H7 (cell line): ENCODE results near the gene HBB. TPM values are rescaled to one million over a fixed set of nuclear protein-coding genes. Genes with fewer than 3 reads are reported as not detected.

Source experiments
- DNase-seq: peaks from one replicate; pipeline ENCODE4 v3.0.0; 2012
- H3K27me3 ChIP-seq: 2 replicates; pipeline ENCODE4 v1.6.0; 2011; ENCODE audit warnings: mild to moderate bottlenecking, low read length; ENCODE audit not compliant: control insufficient read depth, insufficient read depth
- H3K36me3 ChIP-seq: replicated peaks from 2 replicates; pipeline ENCODE4 v1.5.1; 2011; ENCODE audit warnings: low read length; ENCODE audit not compliant: control insufficient read depth, insufficient read depth
- H3K4me3 ChIP-seq: 2 replicates; pipeline ENCODE4 v1.5.1; 2011; ENCODE audit warnings: low read depth, mild to moderate bottlenecking, control low read depth, low read length, moderate library complexity; ENCODE audit not compliant: insufficient read depth
- total RNA-seq: library from RNA; depleted of rRNA; stranded (reverse); fragments of >200 nt; shearing (Covaris generic); gene quantifications from 2 replicates; pipeline ENCODE4 v1.2.3, GENCODE V29; 2014

HBB gene
- total RNA-seq, 1 experiment from 2014 or later, result not detected

GRCh38 chr11:5224538-5225479 lies 2.1 kb downstream of the HBB start:
- DNase-seq, result no peak
- no peaks in the 10 kb centered on the region for H3K27me3 ChIP-seq
- no peak overlapping the region for H3K4me3 ChIP-seq
- no peaks in the 10 kb centered on the region for H3K36me3 ChIP-seq

GRCh38 chr11:5223686-5224085 lies 3.2 kb downstream of the HBB start:
- H3K36me3 ChIP-seq, result no peaks in the 10 kb centered on the region
- DNase-seq, result no peak
- no peaks in the 10 kb centered on the region for H3K27me3 ChIP-seq
- H3K4me3 ChIP-seq, result no peak overlapping the region

- H3K4me3 ChIP-seq, result no peak overlapping the region
- no peaks in the 10 kb centered on the region for H3K36me3 ChIP-seq
- no peak for DNase-seq
Observed at GRCh38 chr11:5223146-5223545, 3.7 kb downstream of the HBB start.

GRCh38 chr11:5210376-5210885 lies 16.4 kb downstream of the HBB start:
- H3K4me3 ChIP-seq, result no peak overlapping the region
- DNase-seq, result no peak

More at GRCh38 chr11:5223146-5223545, 3.7 kb downstream of the HBB start:
- H3K27me3 ChIP-seq, result no peaks in the 10 kb centered on the region

GRCh38 chr11:5204787-5205186 lies 22.1 kb downstream of the HBB start:
- peak; percentile 42 for DNase-seq
- Histone ChIP-seq H3K36me3 (no peaks in the 10 kb centered on the region), H3K27me3 (no peaks in the 10 kb centered on the region), H3K4me3 (no peak overlapping the region)

More at GRCh38 chr11:5210376-5210885, 16.4 kb downstream of the HBB start:
- Histone ChIP-seq H3K36me3 (no peaks in the 10 kb centered on the region), H3K27me3 (no peaks in the 10 kb centered on the region)

- no peaks in the 10 kb centered on the region for H3K27me3 ChIP-seq
- no peaks in the 10 kb centered on the region for H3K36me3 ChIP-seq
- DNase-seq, result no peak
- H3K4me3 ChIP-seq, result no peak overlapping the region
Observed at GRCh38 chr11:5203366-5203765, 23.5 kb downstream of the HBB start.

GRCh38 chr11:5200582-5200981 lies 26.3 kb downstream of the HBB start, which contains the start of gene OR51V1:
Gene OR51V1, minus strand, starts transcription at chr11:5200682. Its CDS starts 0 bp downstream, at chr11:5200682.
- H3K27me3 ChIP-seq, result no peaks in the 10 kb centered on the region
- no peak for DNase-seq
- no peaks in the 10 kb centered on the region for H3K36me3 ChIP-seq
- H3K4me3 ChIP-seq, result no peak within 1 kb of the TSS

- H3K27me3 ChIP-seq, result no peaks in the 10 kb centered on the region
- no peak overlapping the region for H3K4me3 ChIP-seq
- H3K36me3 ChIP-seq, result no peaks in the 10 kb centered on the region
- no peak for DNase-seq
Observed at GRCh38 chr11:5198285-5198684, 28.6 kb downstream of the HBB start.

GRCh38 chr11:5197536-5197935 lies 29.3 kb downstream of the HBB start:
- no peaks in the 10 kb centered on the region for H3K27me3 ChIP-seq
- no peak overlapping the region for H3K4me3 ChIP-seq
- no peaks in the 10 kb centered on the region for H3K36me3 ChIP-seq
- no peak for DNase-seq

- Histone ChIP-seq H3K36me3 (no peaks in the 10 kb centered on the region), H3K27me3 (no peaks in the 10 kb centered on the region), H3K4me3 (no peak overlapping the region)
- DNase-seq, result no peak
Observed at GRCh38 chr11:5196731-5197130, 30.1 kb downstream of the HBB start.

- Histone ChIP-seq H3K36me3 (no peaks in the 10 kb centered on the region), H3K27me3 (no peaks in the 10 kb centered on the region), H3K4me3 (no peak overlapping the region)
- no peak for DNase-seq
Observed at GRCh38 chr11:5196067-5196466, 30.8 kb downstream of the HBB start.

GRCh38 chr11:5192738-5193137 lies 34.1 kb downstream of the HBB start:
- Histone ChIP-seq H3K27me3 (no peaks in the 10 kb centered on the region), H3K4me3 (no peak overlapping the region), H3K36me3 (no peaks in the 10 kb centered on the region)
- no peak for DNase-seq

- no peak for DNase-seq
- no peaks in the 10 kb centered on the region for H3K27me3 ChIP-seq
- no peak overlapping the region for H3K4me3 ChIP-seq
- no peaks in the 10 kb centered on the region for H3K36me3 ChIP-seq
Observed at GRCh38 chr11:5188201-5188600, 38.7 kb downstream of the HBB start.

GRCh38 chr11:5178046-5178837 lies 48.6 kb downstream of the HBB start:
- no peaks in the 10 kb centered on the region for H3K27me3 ChIP-seq
- no peak for DNase-seq
- no peaks in the 10 kb centered on the region for H3K36me3 ChIP-seq

More at GRCh38 chr11:5178046-5178837, 48.6 kb downstream of the HBB start:
- no peak overlapping the region for H3K4me3 ChIP-seq
